ENCODE data around the gene USP49.

Gene USP49

DNA sequence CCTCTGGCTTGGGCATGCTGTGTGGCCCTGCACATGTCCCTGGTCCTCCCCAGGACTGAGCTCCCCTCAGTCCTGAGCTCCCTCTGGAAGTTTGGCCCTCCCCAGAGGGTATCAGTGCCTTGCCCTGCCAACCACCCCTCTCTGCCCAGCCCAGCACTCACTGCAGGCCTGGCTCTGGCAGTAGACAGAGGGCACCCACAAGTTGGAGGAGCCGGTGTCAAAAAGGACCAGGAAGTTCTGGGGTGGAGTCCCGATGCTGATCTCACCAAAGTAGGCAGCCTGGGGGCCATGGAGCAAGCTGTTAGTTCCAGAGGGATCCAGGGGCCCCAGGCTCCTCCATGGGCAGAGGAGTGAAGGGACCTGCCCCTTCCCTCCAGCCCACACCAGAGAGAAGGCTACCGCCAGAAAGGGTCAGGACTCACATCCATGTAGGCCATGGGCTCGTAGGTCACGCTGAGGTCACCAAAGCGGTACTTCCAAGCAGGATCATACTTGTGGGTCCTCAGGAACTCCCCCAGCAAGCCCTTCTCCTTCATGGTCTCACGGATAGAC is 150.9 kb downstream of the USP49 start:
- Mint-ChIP-seq H3K36me3 (ENCODE audit: low read depth) (no peaks in the 10 kb centered on the region), H3K27ac (no peak overlapping the region), H3K4me1 (peaks cover 6% of the 10 kb centered on the region), H3K9me3 (no peaks in the 10 kb centered on the region), H3K27me3 (ENCODE audit: low read depth) (no peaks in the 10 kb centered on the region), H3K4me3 (no peak overlapping the region)
- TF ChIP-seq, protein P1, sequence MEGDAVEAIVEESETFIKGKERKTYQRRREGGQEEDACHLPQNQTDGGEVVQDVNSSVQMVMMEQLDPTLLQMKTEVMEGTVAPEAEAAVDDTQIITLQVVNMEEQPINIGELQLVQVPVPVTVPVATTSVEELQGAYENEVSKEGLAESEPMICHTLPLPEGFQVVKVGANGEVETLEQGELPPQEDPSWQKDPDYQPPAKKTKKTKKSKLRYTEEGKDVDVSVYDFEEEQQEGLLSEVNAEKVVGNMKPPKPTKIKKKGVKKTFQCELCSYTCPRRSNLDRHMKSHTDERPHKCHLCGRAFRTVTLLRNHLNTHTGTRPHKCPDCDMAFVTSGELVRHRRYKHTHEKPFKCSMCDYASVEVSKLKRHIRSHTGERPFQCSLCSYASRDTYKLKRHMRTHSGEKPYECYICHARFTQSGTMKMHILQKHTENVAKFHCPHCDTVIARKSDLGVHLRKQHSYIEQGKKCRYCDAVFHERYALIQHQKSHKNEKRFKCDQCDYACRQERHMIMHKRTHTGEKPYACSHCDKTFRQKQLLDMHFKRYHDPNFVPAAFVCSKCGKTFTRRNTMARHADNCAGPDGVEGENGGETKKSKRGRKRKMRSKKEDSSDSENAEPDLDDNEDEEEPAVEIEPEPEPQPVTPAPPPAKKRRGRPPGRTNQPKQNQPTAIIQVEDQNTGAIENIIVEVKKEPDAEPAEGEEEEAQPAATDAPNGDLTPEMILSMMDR (IDR thresholded peaks at IDR 0.05; ENCODE audit: unreplicated experiment in 3 of 3) = no peak

DNA sequence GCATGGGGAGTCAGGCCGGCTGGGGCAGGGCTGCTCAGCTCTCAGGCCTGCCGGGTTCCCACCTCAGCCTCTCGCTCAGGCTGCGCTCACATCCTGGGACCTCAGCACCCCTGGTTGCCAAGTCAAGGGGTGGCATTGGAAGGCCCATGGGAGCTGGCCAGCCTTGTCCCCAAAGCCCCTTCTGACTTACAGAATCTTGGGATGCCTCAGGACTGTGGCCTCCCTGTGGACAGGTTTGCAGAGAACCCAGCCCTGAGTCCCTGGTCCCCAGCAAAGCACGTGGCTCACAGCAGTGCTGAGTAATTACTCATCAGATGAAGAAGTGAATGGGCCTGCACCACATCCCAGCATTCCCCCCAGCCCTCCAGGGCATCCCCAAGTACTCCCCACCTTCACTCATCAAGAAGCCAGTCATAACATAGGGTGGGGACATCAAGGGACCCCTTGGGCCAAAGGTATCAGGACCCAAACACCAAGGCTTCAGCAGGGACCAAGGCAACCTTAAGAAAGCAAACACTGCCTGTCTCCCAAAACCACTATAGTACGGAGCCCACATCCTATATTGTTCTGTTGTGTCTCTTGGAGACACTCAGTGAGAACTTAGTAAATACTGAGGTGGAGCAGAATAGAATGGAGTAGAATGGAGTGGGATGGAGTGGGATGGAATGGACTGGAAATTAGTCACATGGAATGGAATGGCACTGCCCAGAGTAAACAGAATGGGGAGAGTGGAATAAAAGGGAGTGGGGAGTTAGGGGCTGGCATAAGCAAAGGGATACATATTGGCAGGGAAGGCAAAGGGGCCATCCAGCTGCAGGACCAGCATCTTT is 151.6 kb downstream of the USP49 start:
- H3K27me3 Mint-ChIP-seq (ENCODE audit: low read depth) = no peaks in the 10 kb centered on the region

GRCh38 chr6:41741625-41742490 is 153.3 kb downstream of the USP49 start:
- Mint-ChIP-seq H3K4me1 (peaks cover 6% of the 10 kb centered on the region), H3K4me3 (no peak overlapping the region), H3K27me3 (ENCODE audit: low read depth) (peaks cover under 1% of the 10 kb centered on the region), H3K27ac (peak overlapping the region in 1 of 3 experiments; percentile 30), H3K9me3 (no peaks in the 10 kb centered on the region), H3K36me3 (ENCODE audit: low read depth) (no peaks in the 10 kb centered on the region)
- TF ChIP-seq, protein P1 (IDR thresholded peaks at IDR 0.05; ENCODE audit: unreplicated experiment in 3 of 3) = no peak

More for the DNA sequence above, 151.6 kb downstream of the USP49 start:
- Mint-ChIP-seq H3K4me1 (peaks cover 6% of the 10 kb centered on the region), H3K27ac (no peak overlapping the region), H3K4me3 (no peak overlapping the region), H3K36me3 (ENCODE audit: low read depth) (no peaks in the 10 kb centered on the region), H3K9me3 (no peaks in the 10 kb centered on the region)
- TF ChIP-seq, protein P1 (IDR thresholded peaks at IDR 0.05; ENCODE audit: unreplicated experiment in 3 of 3) = no peak

GRCh38 chr6:41740366-41741162 is 154.6 kb downstream of the USP49 start:
- H3K27ac Mint-ChIP-seq = no peak overlapping the region
- H3K4me1 Mint-ChIP-seq = peaks cover 6% of the 10 kb centered on the region
- TF ChIP-seq, protein P1 (IDR thresholded peaks at IDR 0.05; ENCODE audit: unreplicated experiment in 3 of 3) = no peak
- peaks cover 5% of the 10 kb centered on the region for H3K27me3 Mint-ChIP-seq (ENCODE audit: low read depth)
- H3K9me3 Mint-ChIP-seq = no peaks in the 10 kb centered on the region
- no peaks in the 10 kb centered on the region for H3K36me3 Mint-ChIP-seq (ENCODE audit: low read depth)
- H3K4me3 Mint-ChIP-seq = no peak overlapping the region

Data from nephron (organoid).